ENCODE measurements around the gene IFI44. TPM values are rescaled to one million over a fixed set of nuclear protein-coding genes. Genes with fewer than 3 reads are reported as not detected.
A peak's percentile ranks its signal among the peaks of the same experiment; 100 is the strongest.

Gene IFI44
- 10 to 100 TPM in 3 of 4 donors, 1 to 10 TPM in 1; 6.7 to 12.5 (median 10.9) TPM for total RNA-seq

GRCh38 chr1:78649628-78650027 lies at the start of gene IFI44:
Gene IFI44, plus strand, starts transcription at chr1:78649831. Its CDS starts 365 bp downstream, at chr1:78650196.
- peak within 1 kb of the TSS; percentile 39 to 53 (median 42) for H3K4me3 ChIP-seq
- TF ChIP-seq POLR2AphosphoS5 (IDR thresholded peaks at IDR 0.05) (peak; percentile 65 to 82), POLR2A (IDR thresholded peaks at IDR 0.05; ENCODE audit: low read depth) (no peak)
- peaks cover 3 to 20% (median 7%) of the 10 kb centered on the region in 4 donors for H3K4me1 ChIP-seq
- no peak for DNase-seq (ENCODE audit: extremely low spot score)
- peak within 1 kb of the TSS; percentile 44 to 61 (median 52) for H3K27ac ChIP-seq (replicated peaks in 1 of 4)
- H3K36me3 ChIP-seq: peaks cover 0 to under 1% (median 0%) of the 10 kb centered on the region in 4 donors
- H3K9me3 ChIP-seq: no peaks in the 10 kb centered on the region
- H3K27me3 ChIP-seq: no peaks in the 10 kb centered on the region
- intact Hi-C loops (cut with DNase I): no loop called here

- H3K36me3 ChIP-seq: no peaks in the 10 kb centered on the region
- H3K9me3 ChIP-seq: no peaks in the 10 kb centered on the region
- no peaks in the 10 kb centered on the region for H3K27me3 ChIP-seq
- 62% methylated on average over 1 of the region's 1 CpG for WGBS
- TF ChIP-seq POLR2AphosphoS5 (IDR thresholded peaks at IDR 0.05) (no peak), POLR2A (IDR thresholded peaks at IDR 0.05; ENCODE audit: low read depth) (no peak), EP300 (IDR thresholded peaks at IDR 0.05) (no peak), CTCF (IDR thresholded peaks at IDR 0.05) (no peak)
- H3K4me1 ChIP-seq: peaks cover 0 to 2% (median under 1%) of the 10 kb centered on the region in 4 donors
- DNase-seq (ENCODE audit: extremely low spot score): no peak
- H3K4me3 ChIP-seq: no peak overlapping the region
- H3K27ac ChIP-seq (replicated peaks in 1 of 4): no peak overlapping the region
- intact Hi-C loops (cut with DNase I): no loop called here
Measured at GRCh38 chr1:78601068-78601467, 48.6 kb upstream of the IFI44 start.

- TF ChIP-seq POLR2AphosphoS5 (IDR thresholded peaks at IDR 0.05): no peak
- no peak for TF ChIP-seq POLR2A (IDR thresholded peaks at IDR 0.05; ENCODE audit: low read depth)
- no peak for TF ChIP-seq EP300 (IDR thresholded peaks at IDR 0.05)
- TF ChIP-seq CTCF (IDR thresholded peaks at IDR 0.05): no peak
- no peak for DNase-seq (ENCODE audit: extremely low spot score)
- Histone ChIP-seq H3K4me1 (peaks cover 0 to 13% (median 4%) of the 10 kb centered on the region in 4 donors), H3K4me3 (no peak overlapping the region), H3K27me3 (peaks cover 0 to 6% (median 0%) of the 10 kb centered on the region in 4 donors), H3K27ac (replicated peaks in 1 of 4) (no peak overlapping the region), H3K9me3 (no peaks in the 10 kb centered on the region), H3K36me3 (no peaks in the 10 kb centered on the region)
- WGBS: 88% methylated on average over 1 of the region's 1 CpG
- intact Hi-C loops (cut with DNase I): no loop called here
Measured at GRCh38 chr1:78603206-78603605, 46.4 kb upstream of the IFI44 start.

GRCh38 chr1:78604643-78605042 lies 45.0 kb upstream of the IFI44 start:
- Histone ChIP-seq H3K4me1 (peaks cover 0 to 13% (median 4%) of the 10 kb centered on the region in 4 donors), H3K4me3 (no peak overlapping the region), H3K9me3 (no peaks in the 10 kb centered on the region), H3K36me3 (no peaks in the 10 kb centered on the region), H3K27me3 (peaks cover 0 to 7% (median 0%) of the 10 kb centered on the region in 4 donors), H3K27ac (replicated peaks in 1 of 4) (no peak overlapping the region)
- no peak for DNase-seq (ENCODE audit: extremely low spot score)
- intact Hi-C loops (cut with DNase I): no loop called here
- WGBS: 87% methylated on average over 5 of the region's 5 CpGs
- no peak for TF ChIP-seq EP300 (IDR thresholded peaks at IDR 0.05)
- no peak for TF ChIP-seq POLR2AphosphoS5 (IDR thresholded peaks at IDR 0.05)
- no peak for TF ChIP-seq CTCF (IDR thresholded peaks at IDR 0.05)

GRCh38 chr1:78606274-78606673 lies 43.4 kb upstream of the IFI44 start:
- intact Hi-C loops (cut with DNase I): loop anchor here (2.0 kb wide), 1 partner anchor 461 kb away; no protein-coding TSS in a partner anchor
- H3K27ac ChIP-seq (replicated peaks in 1 of 4): no peak overlapping the region
- H3K27me3 ChIP-seq: peaks cover 0 to 7% (median 0%) of the 10 kb centered on the region in 4 donors
- peaks cover 0 to 13% (median 4%) of the 10 kb centered on the region in 4 donors for H3K4me1 ChIP-seq
- no peaks in the 10 kb centered on the region for H3K9me3 ChIP-seq
- WGBS: 47% methylated on average over 2 of the region's 2 CpGs
- no peak overlapping the region for H3K4me3 ChIP-seq
- no peaks in the 10 kb centered on the region for H3K36me3 ChIP-seq
- DNase-seq (ENCODE audit: extremely low spot score): no peak
- TF ChIP-seq POLR2A (IDR thresholded peaks at IDR 0.05; ENCODE audit: low read depth) (no peak), POLR2AphosphoS5 (IDR thresholded peaks at IDR 0.05) (no peak), CTCF (IDR thresholded peaks at IDR 0.05) (no peak), EP300 (IDR thresholded peaks at IDR 0.05) (no peak)

Data from esophagus muscularis mucosa (tissue), 4 donors.